PC-9 (cell line): ENCODE results near the gene IQGAP1.

Experiments used
- CTCF ChIP-seq: fragments of 200-600 bp; sonication (generic); conservative IDR thresholded peaks from 2 replicates; pipeline ENCODE4 v1.6.1; 2017; ENCODE audit warnings: mixed run types, antibody characterized with exemption, mild to moderate bottlenecking, moderate library complexity
- EZH2 ChIP-seq: fragments of 200-600 bp; sonication (generic); IDR thresholded peaks from 2 replicates; pipeline ENCODE4 v1.8.0; 2017; ENCODE audit warnings: antibody characterized with exemption, low read depth

GRCh38 chr15:90497376-90497775 lies 109.3 kb downstream of the IQGAP1 start:
- TF ChIP-seq CTCF (no peak), EZH2 (no peak)
